Measurements from ENCODE around the gene MBD3L3. TPM values are rescaled to one million over a fixed set of nuclear protein-coding genes. Genes with fewer than 3 reads are reported as not detected.

Gene MBD3L3
- total and polyA plus RNA-seq, 5 donors from 2014 or later, result not detected

Other genes with a start within 250 kb of the MBD3L3 start
- 2.4 TPM for gene ADGRE1, start 171.1 kb downstream of the MBD3L3 start, total RNA-seq
- gene ADGRE1, start 171.1 kb downstream of the MBD3L3 start, polyA plus RNA-seq, result 1 to 10 TPM in 3 of 4 donors, under 1 TPM in 1; 0.92 to 2.0 (median 1.2) TPM
- gene MBD3L2B, start 37.2 kb downstream of the MBD3L3 start, total RNA-seq, result not detected
- not detected for gene MBD3L2B, start 37.2 kb downstream of the MBD3L3 start, polyA plus RNA-seq
- not detected for gene MBD3L5, start 28.1 kb downstream of the MBD3L3 start, total RNA-seq
- not detected for gene MBD3L5, start 28.1 kb downstream of the MBD3L3 start, polyA plus RNA-seq
- gene MBD3L4, start 18.5 kb downstream of the MBD3L3 start, total RNA-seq, result not detected
- gene MBD3L4, start 18.5 kb downstream of the MBD3L3 start, polyA plus RNA-seq, result not detected
- not detected for gene MBD3L2, start 9.4 kb downstream of the MBD3L3 start, total RNA-seq
- not detected for gene MBD3L2, start 9.4 kb downstream of the MBD3L3 start, polyA plus RNA-seq
- gene ZNF557, start 11.0 kb upstream of the MBD3L3 start, total RNA-seq, result 10.7 TPM
- gene ZNF557, start 11.0 kb upstream of the MBD3L3 start, polyA plus RNA-seq, result 1 to 10 TPM; 2.0 to 7.2 (median 5.6) TPM
- 0.44 TPM for gene INSR, start 235.7 kb upstream of the MBD3L3 start, total RNA-seq
- under 1 TPM in 2 of 4 donors, not detected in 2; 0.02 to 0.10 TPM for gene INSR, start 235.7 kb upstream of the MBD3L3 start, polyA plus RNA-seq

All from CD4-positive, CD25-positive, alpha-beta regulatory T cell (primary cell).